Thyroid gland (tissue), 4 donors: ENCODE results near the gene SLC19A1.

Experiments
- POLR2A ChIP-seq, 2 donors: fragments of 450-650 bp; IDR thresholded peaks; one replicate each; pipeline ENCODE4 v1.6.1; 2017; ENCODE audit warnings: antibody characterized with exemption in 2 of 2, mild to moderate bottlenecking in 2 of 2, moderate library complexity in 1 of 2
- TF ChIP-seq, protein P1 (sequence below), 6 experiments: fragments of 200-600 bp in 3 of 6; fragments of 450-650 bp in 3 of 6; sonication (generic) in 3 of 6; IDR thresholded peaks; one replicate each; pipeline ENCODE4 v1.5.1; 2016 to 2019; ENCODE audit warnings: antibody characterized with exemption in 6 of 6, mild to moderate bottlenecking in 2 of 6, inconsistent platforms in 1 of 6, moderate library complexity in 1 of 6

DNA sequence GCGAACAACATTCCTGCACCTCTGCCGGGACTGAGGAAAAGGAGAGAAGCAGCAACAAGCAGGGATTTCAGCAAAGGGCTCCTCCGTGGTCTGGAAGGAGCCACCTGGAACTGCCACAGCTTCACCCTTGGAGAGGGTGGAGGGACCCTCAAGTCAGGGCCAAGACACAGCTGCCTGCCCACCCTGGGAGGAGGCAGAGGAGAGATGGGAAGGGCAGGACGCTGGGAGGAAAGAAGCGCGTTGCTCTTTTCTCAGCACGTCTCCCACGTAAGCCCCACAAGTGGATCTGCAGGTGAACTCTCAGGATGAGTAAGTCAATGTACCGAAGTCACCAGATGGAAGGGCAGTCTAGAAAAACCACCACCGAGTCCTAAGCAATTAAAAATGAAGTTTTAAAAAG lies 39.6 kb downstream of the SLC19A1 start:
- TF ChIP-seq, protein P1, sequence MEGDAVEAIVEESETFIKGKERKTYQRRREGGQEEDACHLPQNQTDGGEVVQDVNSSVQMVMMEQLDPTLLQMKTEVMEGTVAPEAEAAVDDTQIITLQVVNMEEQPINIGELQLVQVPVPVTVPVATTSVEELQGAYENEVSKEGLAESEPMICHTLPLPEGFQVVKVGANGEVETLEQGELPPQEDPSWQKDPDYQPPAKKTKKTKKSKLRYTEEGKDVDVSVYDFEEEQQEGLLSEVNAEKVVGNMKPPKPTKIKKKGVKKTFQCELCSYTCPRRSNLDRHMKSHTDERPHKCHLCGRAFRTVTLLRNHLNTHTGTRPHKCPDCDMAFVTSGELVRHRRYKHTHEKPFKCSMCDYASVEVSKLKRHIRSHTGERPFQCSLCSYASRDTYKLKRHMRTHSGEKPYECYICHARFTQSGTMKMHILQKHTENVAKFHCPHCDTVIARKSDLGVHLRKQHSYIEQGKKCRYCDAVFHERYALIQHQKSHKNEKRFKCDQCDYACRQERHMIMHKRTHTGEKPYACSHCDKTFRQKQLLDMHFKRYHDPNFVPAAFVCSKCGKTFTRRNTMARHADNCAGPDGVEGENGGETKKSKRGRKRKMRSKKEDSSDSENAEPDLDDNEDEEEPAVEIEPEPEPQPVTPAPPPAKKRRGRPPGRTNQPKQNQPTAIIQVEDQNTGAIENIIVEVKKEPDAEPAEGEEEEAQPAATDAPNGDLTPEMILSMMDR (IDR thresholded peaks at IDR 0.05) = no peak
- no peak for TF ChIP-seq POLR2A (IDR thresholded peaks at IDR 0.05)
